B cell (primary cell): ENCODE data around the gene UNC119. TPM values are rescaled to one million over a fixed set of nuclear protein-coding genes. Genes with fewer than 3 reads are reported as not detected.

ENCODE experiments used
- ATAC-seq: fragments of 200-7000 bp; cut with Tn5 transposase; one replicate; pipeline ENCODE4 v1.10.0; 2021; ENCODE audit warnings: low read depth, mild to moderate bottlenecking, moderate number of reproducible peaks, moderate library complexity
- CTCF ChIA-PET: fragments of 350-600 bp; sonication (Branson Sonifier 250); formaldehyde crosslinking; loops from one replicate; lab custom pipeline; 2021; ENCODE audit warnings: antibody characterized with exemption, inconsistent platforms; lab: Charles Lee
- POLR2A ChIA-PET: fragments of 350-600 bp; sonication (Branson Sonifier 250); formaldehyde crosslinking; loops from one replicate; lab custom pipeline; 2021; ENCODE audit warnings: antibody characterized with exemption; lab: Charles Lee
- DNase-seq: peaks from one replicate; pipeline ENCODE4 v3.0.0; 2013
- H2AFZ ChIP-seq: 2 replicates; pipeline ENCODE4 v1.6.1; 2012; ENCODE audit warnings: mild to moderate bottlenecking, low read depth, low read length; ENCODE audit not compliant: insufficient read depth, poor library complexity, severe bottlenecking
- H3K27ac ChIP-seq, 2 donors: 1 replicate in 1 of 2; 2 replicates in 1 of 2; pipeline ENCODE4 v1.5.1; 2012 to 2013; ENCODE audit warnings: low read length in 2 of 2, mild to moderate bottlenecking in 2 of 2, moderate library complexity in 1 of 2
- H3K27me3 ChIP-seq, 4 experiments: fragments of 200-600 bp in 1 of 4; sonication (generic) in 1 of 4; replicated peaks in 1 of 4; 1 replicate in 2 of 4; 2 replicates in 2 of 4; pipeline versions ENCODE4 v1.6.1 to v1.7.0; 2013 to 2016; ENCODE audit warnings: low read length in 3 of 4, mild to moderate bottlenecking in 2 of 4, mixed read lengths in 1 of 4, moderate library complexity in 1 of 4; ENCODE audit not compliant: insufficient read depth in 4 of 4, control insufficient read depth in 3 of 4; ENCODE audit errors: control extremely low read depth in 1 of 4
- H3K36me3 ChIP-seq, 2 experiments: replicated peaks in 1 of 2; 1 replicate in 1 of 2; 2 replicates in 1 of 2; pipeline versions ENCODE4 v1.6.1 to v1.7.1; 2013; ENCODE audit warnings: low read length in 1 of 2; ENCODE audit not compliant: insufficient read depth in 2 of 2, control insufficient read depth in 1 of 2; ENCODE audit errors: control extremely low read depth in 1 of 2, extremely low read depth in 1 of 2
- H3K4me1 ChIP-seq, 2 donors: fragments of 200-600 bp in 1 of 2; sonication (generic) in 1 of 2; 1 replicate in 1 of 2; 2 replicates in 1 of 2; pipeline versions ENCODE4 v1.5.1 to v1.6.1; 2013 to 2017; ENCODE audit warnings: low read length in 2 of 2; ENCODE audit not compliant: control insufficient read depth in 2 of 2, insufficient read depth in 2 of 2
- H3K4me2 ChIP-seq: replicated peaks from 2 replicates; pipeline ENCODE3; 2012; ENCODE audit warnings: mild to moderate bottlenecking, low read depth, low read length; ENCODE audit not compliant: poor library complexity, severe bottlenecking
- H3K4me3 ChIP-seq, 5 experiments: fragments of 200-600 bp in 1 of 5; sonication (generic) in 1 of 5; 1 replicate in 3 of 5; 2 replicates in 2 of 5; pipeline versions ENCODE4 v1.5.1 to v1.7.0; 2011 to 2016; ENCODE audit warnings: low read length in 4 of 5, mild to moderate bottlenecking in 4 of 5, low read depth in 2 of 5, control low read depth in 1 of 5, moderate library complexity in 1 of 5; ENCODE audit not compliant: insufficient read depth in 1 of 5; ENCODE audit errors: control extremely low read depth in 1 of 5, extremely low read depth in 1 of 5
- H3K79me2 ChIP-seq: fragments of 200-600 bp; sonication (generic); one replicate; pipeline ENCODE4 v1.6.0; 2016; ENCODE audit warnings: low read length; ENCODE audit not compliant: control insufficient read depth, insufficient read depth
- H3K9ac ChIP-seq: fragments of 200-600 bp; sonication (generic); 2 replicates; pipeline ENCODE4 v1.6.1; 2017; ENCODE audit warnings: mild to moderate bottlenecking, low read length, moderate library complexity
- H3K9me3 ChIP-seq, 3 donors: one replicate each; pipeline versions ENCODE4 v1.6.1 to v1.7.1; 2013; ENCODE audit warnings: low read length in 2 of 3; ENCODE audit not compliant: control insufficient read depth in 2 of 3, insufficient read depth in 1 of 3; ENCODE audit errors: control extremely low read depth in 1 of 3
- H4K20me1 ChIP-seq: 2 replicates; pipeline ENCODE4 v1.6.0; 2012; ENCODE audit warnings: mild to moderate bottlenecking, low read length; ENCODE audit not compliant: insufficient read depth, control insufficient read depth, poor library complexity, severe bottlenecking
- H3K27ac Mint-ChIP-seq: one replicate; pipeline ENCODE4 v1.8.0; 2021; ENCODE audit warnings: mixed read lengths
- H3K27me3 Mint-ChIP-seq: one replicate; pipeline ENCODE4 v1.8.0; 2021; ENCODE audit warnings: mixed read lengths
- H3K4me1 Mint-ChIP-seq: one replicate; pipeline ENCODE4 v1.8.0; 2021; ENCODE audit warnings: mixed read lengths
- H3K4me3 Mint-ChIP-seq: one replicate; pipeline ENCODE4 v1.8.0; 2021; ENCODE audit warnings: mixed read lengths
- H3K9me3 Mint-ChIP-seq: one replicate; pipeline ENCODE4 v1.8.0; 2022; ENCODE audit warnings: mixed read lengths; ENCODE audit not compliant: insufficient read depth
- EZH2 ChIP-seq: IDR thresholded peaks from 2 replicates; pipeline ENCODE4 v1.6.1; 2012; ENCODE audit warnings: borderline replicate concordance, low read depth, mild to moderate bottlenecking, moderate library complexity, low read length; ENCODE audit not compliant: insufficient read depth, poor library complexity, severe bottlenecking
- WGBS: methylation state at CpG from one replicate; pipeline ENCODE4 v1.1.5; 2013; ENCODE audit warnings: missing lambda C conversion rate; ENCODE audit not compliant: insufficient coverage; 5-methylcytosine and 5-hydroxymethylcytosine counted together
- intact Hi-C: fragments of 100-400 bp; cut with micrococcal nuclease; formaldehyde crosslinking; loops from one replicate; pipeline ENCODE4 v1.10.0; 2022
- polyA plus RNA-seq: library from polyadenylated mRNA; depleted of rRNA; stranded (reverse); fragments of >200 nt; gene quantifications from 2 replicates; pipeline ENCODE4 v1.2.3, GENCODE V29; 2012
- total RNA-seq, 2 donors: library from RNA; stranded (reverse); fragments of 120-200 nt in 1 of 2; gene quantifications; 1 replicate in 1 of 2; 2 replicates in 1 of 2; pipeline versions ENCODE4 v1.2.3 to v1.2.4, GENCODE V29; 2013 to 2022
- TF ChIP-seq, protein P1 (sequence below): fragments of 200-600 bp; IDR thresholded peaks from one replicate; pipeline ENCODE4 v1.8.0; 2022; ENCODE audit warnings: antibody characterized with exemption, mild to moderate bottlenecking

The UNC119 gene
- total and polyA plus RNA-seq, 2 donors (not counting 1 experiment from before 2014, with no cell fraction given), result 75.3 to 174 TPM

DNA sequence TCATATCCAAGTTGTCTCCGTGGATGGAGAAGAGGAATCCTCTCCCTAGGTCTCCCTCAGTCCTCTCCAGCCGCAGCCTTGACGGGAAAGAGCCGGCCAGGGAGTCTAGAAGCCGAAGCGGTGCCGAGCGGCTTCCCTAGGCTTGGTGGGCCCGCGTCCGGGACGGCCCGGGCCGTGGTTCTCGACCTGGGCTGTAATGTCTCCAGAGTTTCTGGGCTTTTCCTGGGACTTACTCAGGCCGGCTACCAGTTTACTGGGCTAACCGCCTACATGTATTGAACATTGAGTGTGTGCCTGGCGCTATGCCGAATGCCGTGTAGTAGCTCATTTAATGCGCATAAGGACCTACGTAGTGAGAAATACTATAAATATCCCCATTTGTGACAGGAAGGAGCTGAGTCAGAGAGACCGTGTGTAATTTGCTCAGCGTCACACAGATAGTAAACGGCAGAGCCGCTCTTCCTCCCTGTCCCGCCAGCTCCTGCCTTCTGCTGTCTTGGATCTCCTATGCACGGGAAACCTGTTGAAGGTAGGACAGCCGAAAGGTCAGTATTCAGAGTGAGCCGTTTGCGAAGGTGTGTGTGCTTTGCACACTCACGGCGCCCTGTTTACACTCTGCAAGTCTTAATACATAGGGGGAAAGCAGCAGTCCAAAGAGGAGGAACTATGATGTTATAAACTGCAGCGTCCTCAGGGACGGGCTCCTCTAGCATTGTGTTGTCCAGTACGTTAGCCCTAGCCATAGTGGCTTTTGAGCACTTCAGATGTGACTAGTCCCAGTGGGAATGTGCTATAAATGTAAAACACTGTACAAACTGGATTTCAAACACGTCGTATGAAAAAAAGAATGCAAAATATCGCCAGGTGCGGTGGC lies 47.1 kb upstream of the UNC119 start:
- H3K9me3 Mint-ChIP-seq, result no peaks in the 10 kb centered on the region
- TF ChIP-seq EZH2, result no peak
- TF ChIP-seq, protein P1, sequence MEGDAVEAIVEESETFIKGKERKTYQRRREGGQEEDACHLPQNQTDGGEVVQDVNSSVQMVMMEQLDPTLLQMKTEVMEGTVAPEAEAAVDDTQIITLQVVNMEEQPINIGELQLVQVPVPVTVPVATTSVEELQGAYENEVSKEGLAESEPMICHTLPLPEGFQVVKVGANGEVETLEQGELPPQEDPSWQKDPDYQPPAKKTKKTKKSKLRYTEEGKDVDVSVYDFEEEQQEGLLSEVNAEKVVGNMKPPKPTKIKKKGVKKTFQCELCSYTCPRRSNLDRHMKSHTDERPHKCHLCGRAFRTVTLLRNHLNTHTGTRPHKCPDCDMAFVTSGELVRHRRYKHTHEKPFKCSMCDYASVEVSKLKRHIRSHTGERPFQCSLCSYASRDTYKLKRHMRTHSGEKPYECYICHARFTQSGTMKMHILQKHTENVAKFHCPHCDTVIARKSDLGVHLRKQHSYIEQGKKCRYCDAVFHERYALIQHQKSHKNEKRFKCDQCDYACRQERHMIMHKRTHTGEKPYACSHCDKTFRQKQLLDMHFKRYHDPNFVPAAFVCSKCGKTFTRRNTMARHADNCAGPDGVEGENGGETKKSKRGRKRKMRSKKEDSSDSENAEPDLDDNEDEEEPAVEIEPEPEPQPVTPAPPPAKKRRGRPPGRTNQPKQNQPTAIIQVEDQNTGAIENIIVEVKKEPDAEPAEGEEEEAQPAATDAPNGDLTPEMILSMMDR, result no peak
- CTCF ChIA-PET, result interaction anchor here (0.8 to 1.8 kb wide), 9 partner anchors 11 to 107 kb away, joined by 3 to 8 read pairs (median 4); partner anchors contain the start of gene PIGS
- H3K4me3 Mint-ChIP-seq, result peak overlapping the region; percentile 98
- no peaks in the 10 kb centered on the region for H3K79me2 ChIP-seq
- peak overlapping the region; percentile 98 for H3K27ac Mint-ChIP-seq
- peak; percentile 46 for ATAC-seq
- peaks cover 24% of the 10 kb centered on the region for H3K4me1 Mint-ChIP-seq
- H3K9ac ChIP-seq, result peak overlapping the region; percentile 96
- H3K36me3 ChIP-seq, result no peaks in the 10 kb centered on the region
- peak overlapping the region; percentile 95 for H3K4me2 ChIP-seq
- H3K4me3 ChIP-seq, result peak overlapping the region; percentile 72 to 90 (median 79)
- POLR2A ChIA-PET, result interaction anchor here (0.5 to 1.5 kb wide), 11 partner anchors 14 to 222 kb away, joined by 3 to 9 read pairs (median 3); partner anchors contain the start of genes ALDOC, BLTP2 and PIGS
- intact Hi-C loops, result loop anchor here (1.0 kb wide), 6 partner anchors 22 to 63 kb away; partner anchors contain the start of genes BLTP2, PIGS, SUPT6H and UNC119
- no peaks in the 10 kb centered on the region for H4K20me1 ChIP-seq
- H3K27me3 Mint-ChIP-seq, result no peaks in the 10 kb centered on the region
- 8% methylated on average over 38 of the region's 40 CpGs for WGBS
- peak overlapping the region; percentile 91 for H2AFZ ChIP-seq
- H3K27me3 ChIP-seq, result no peaks in the 10 kb centered on the region
- peaks cover 19% of the 10 kb centered on the region in 2 donors for H3K4me1 ChIP-seq
- no peaks in the 10 kb centered on the region for H3K9me3 ChIP-seq
- H3K27ac ChIP-seq, result peak overlapping the region; percentile 95 to 98
- DNase-seq, result peak; percentile 77
